Progenitor cell of endocrine pancreas (in vitro differentiated cells): ENCODE results near the gene MYL11. TPM values are rescaled to one million over a fixed set of nuclear protein-coding genes. Genes with fewer than 3 reads are reported as not detected.

Experiments
- DNase-seq: peaks from one replicate; pipeline ENCODE4 v3.0.0; 2021; ENCODE audit warnings: low spot score; ENCODE audit not compliant: unreplicated experiment
- H3K27ac Mint-ChIP-seq: 2 replicates; pipeline ENCODE4 v1.8.0; 2021; ENCODE audit warnings: mild to moderate bottlenecking, moderate library complexity, mixed read lengths
- H3K27me3 Mint-ChIP-seq: 2 replicates; pipeline ENCODE4 v1.8.0; 2021; ENCODE audit warnings: mixed read lengths
- H3K36me3 Mint-ChIP-seq: 2 replicates; pipeline ENCODE4 v1.8.0; 2022; ENCODE audit warnings: mixed read lengths; ENCODE audit not compliant: insufficient read depth
- H3K4me1 Mint-ChIP-seq: 2 replicates; pipeline ENCODE4 v1.8.0; 2021; ENCODE audit warnings: low read depth, mixed read lengths
- H3K4me3 Mint-ChIP-seq: 2 replicates; pipeline ENCODE4 v1.8.0; 2021; ENCODE audit warnings: low read depth, mild to moderate bottlenecking, moderate library complexity, mixed read lengths
- H3K9me3 Mint-ChIP-seq: 2 replicates; pipeline ENCODE4 v1.8.0; 2021; ENCODE audit warnings: low read depth, mixed read lengths
- total RNA-seq: library from RNA; stranded (reverse); gene quantifications from 2 replicates; pipeline ENCODE4 v1.2.1, GENCODE V29; 2021
- TF ChIP-seq, protein P1 (sequence below): fragments of 200-600 bp; sonication (generic); IDR thresholded peaks from one replicate; pipeline ENCODE4 v1.5.0; 2021; ENCODE audit warnings: antibody characterized with exemption, mild to moderate bottlenecking; ENCODE audit not compliant: unreplicated experiment

The MYL11 gene
- total RNA-seq, 1 donor from 2014 or later = 2.6 TPM

DNA sequence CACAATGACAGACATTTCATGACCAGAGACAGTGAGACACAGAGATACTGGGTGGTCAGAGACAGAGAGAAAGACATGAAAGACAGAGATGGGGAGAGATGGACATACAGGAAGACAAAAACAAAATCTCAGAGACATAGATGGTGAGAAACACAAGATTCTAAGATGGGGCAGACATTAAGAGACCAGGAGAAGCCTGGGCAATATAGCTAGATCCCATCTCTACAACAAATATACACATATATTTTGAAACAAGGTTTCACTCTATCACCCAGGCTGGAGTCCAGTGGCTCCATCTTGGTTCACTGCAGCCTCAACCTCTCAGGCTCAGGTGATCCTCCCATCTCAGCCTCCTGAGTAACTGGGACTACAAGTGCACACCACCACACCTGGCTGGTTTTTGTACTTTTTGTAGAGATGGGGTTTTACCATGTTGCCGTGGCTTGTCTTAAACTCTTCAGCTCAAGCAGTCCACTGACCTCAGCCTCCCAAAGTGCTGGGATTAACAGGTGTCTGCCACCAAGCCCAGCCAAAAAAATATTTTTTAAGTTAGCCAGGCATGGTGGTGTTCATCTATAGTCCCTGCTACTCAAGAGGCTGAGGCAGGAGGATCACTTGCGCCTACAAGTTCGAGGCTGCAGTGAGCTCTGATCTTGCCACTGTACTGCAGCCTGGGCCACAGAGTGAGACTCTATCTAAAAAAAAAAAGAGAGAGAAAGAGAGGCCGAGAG lies 5.6 kb downstream of the MYL11 start:
- Mint-ChIP-seq H3K4me3 (peak overlapping the region; percentile 93), H3K27ac (peak overlapping the region; percentile 99), H3K27me3 (no peaks in the 10 kb centered on the region), H3K4me1 (peaks cover 11% of the 10 kb centered on the region), H3K36me3 (peaks cover 2% of the 10 kb centered on the region), H3K9me3 (no peaks in the 10 kb centered on the region)
- TF ChIP-seq, protein P1, sequence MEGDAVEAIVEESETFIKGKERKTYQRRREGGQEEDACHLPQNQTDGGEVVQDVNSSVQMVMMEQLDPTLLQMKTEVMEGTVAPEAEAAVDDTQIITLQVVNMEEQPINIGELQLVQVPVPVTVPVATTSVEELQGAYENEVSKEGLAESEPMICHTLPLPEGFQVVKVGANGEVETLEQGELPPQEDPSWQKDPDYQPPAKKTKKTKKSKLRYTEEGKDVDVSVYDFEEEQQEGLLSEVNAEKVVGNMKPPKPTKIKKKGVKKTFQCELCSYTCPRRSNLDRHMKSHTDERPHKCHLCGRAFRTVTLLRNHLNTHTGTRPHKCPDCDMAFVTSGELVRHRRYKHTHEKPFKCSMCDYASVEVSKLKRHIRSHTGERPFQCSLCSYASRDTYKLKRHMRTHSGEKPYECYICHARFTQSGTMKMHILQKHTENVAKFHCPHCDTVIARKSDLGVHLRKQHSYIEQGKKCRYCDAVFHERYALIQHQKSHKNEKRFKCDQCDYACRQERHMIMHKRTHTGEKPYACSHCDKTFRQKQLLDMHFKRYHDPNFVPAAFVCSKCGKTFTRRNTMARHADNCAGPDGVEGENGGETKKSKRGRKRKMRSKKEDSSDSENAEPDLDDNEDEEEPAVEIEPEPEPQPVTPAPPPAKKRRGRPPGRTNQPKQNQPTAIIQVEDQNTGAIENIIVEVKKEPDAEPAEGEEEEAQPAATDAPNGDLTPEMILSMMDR = no peak
- DNase-seq = no peak

DNA sequence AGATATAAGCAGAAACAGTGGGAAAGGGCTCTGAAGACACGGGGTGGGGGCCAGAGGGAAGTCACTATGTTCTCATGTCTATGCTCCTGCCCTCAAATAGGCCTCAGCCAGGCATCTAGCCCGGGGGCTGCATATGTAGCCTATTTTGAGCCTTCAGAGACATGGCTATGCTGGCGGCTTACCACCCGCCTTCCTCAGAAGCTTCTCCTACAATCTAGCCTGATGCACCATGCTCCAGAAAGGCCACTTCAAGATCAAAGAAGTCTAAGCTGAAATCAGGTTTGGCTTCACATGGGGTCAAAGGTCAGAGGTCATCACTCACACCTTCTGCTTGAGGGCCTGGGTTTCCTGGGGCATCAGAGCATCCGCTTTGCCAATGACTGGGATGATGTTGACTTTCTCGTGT lies 6.2 kb downstream of the MYL11 start:
- no peak overlapping the region for H3K27ac Mint-ChIP-seq
- H3K9me3 Mint-ChIP-seq = no peaks in the 10 kb centered on the region
- no peak for DNase-seq
- H3K36me3 Mint-ChIP-seq = peaks cover 2% of the 10 kb centered on the region
- H3K27me3 Mint-ChIP-seq = no peaks in the 10 kb centered on the region
- TF ChIP-seq, protein P1 = no peak
- H3K4me1 Mint-ChIP-seq = peaks cover 11% of the 10 kb centered on the region
- no peak overlapping the region for H3K4me3 Mint-ChIP-seq

DNA sequence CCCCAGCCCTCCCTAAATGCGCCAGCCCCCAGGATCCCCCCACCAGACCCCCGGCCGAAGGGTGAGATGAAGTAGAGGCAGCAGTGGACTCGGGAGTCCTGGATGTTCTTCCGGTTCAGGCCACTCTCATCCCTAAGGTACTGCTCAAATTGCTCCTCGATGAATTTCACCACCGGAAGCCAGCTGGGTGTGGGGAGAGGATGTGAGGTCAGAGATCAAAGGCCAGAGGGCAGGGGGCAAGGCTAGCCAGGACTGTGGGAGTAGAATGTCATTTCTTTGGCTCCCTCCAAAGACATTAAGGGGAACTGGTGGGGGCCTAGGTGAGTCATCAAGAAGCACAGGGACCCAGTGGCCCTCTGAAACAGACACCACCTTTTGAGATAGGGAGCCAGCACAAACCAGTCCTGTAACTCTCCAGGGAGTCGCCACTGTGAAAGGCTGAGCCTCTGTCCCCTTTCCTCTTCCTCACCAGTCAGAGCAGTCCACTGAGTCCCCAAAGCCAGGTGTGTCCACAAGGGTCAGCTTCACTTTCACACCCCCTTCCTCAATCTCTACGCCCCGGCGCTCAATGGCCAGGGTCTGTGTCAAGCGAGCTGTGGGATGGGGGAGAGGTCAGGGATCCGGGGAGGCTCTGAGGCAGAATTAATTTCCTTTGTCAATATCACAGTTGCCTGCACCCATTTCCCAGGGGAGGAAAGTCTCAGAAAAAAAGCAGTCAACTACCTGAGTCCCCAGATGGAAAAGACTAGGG lies 6.9 kb downstream of the MYL11 start:
- Mint-ChIP-seq H3K27ac (peak overlapping the region; percentile 59), H3K9me3 (no peaks in the 10 kb centered on the region), H3K27me3 (no peaks in the 10 kb centered on the region), H3K4me3 (no peak overlapping the region), H3K4me1 (peaks cover 11% of the 10 kb centered on the region), H3K36me3 (peaks cover 2% of the 10 kb centered on the region)
- no peak for DNase-seq
- TF ChIP-seq, protein P1 = no peak

DNA sequence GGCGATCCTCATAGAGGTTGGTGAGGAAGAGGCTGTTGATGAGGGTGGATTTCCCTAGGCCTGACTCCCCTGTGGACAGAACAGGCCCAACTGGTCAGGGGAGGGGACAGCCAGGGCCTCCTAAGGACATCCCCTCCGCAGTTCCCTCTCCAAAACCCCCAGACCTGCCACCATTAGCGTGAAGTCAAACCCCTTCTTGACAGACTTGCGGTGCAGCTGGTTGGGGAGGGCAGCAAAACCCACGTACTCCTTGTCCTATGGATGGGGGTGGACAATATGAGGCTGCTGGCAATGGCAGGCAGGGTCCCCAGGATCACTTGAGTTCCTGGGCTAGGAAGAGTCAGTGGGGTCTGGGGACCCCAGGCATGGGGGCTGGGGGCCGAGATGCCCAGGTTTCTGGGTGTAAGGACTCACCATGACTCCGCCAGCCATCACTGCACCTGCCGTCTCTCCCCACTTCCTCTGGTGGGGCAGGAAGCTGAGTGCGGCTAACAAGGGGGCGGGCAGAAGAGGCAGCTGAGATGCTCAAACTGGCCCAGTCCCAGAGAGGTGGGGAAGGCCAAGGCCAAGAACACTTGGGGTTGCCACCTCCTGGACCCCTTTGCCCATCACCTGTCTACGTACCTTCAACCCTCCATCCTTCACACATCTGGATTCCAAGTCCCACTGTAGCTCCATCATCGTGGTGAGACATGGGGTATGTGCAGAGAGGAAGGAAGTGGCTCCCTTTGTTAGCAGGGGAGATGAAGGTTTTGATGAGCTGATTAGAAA lies 7.7 kb downstream of the MYL11 start, which contains the start of gene SEPTIN1:
TSS of gene SEPTIN1 (minus strand) at position 451 of the 771 bp plus-strand sequence. CDS start at position 432, 19 bp downstream.
- Mint-ChIP-seq H3K27ac (peak within 1 kb of the TSS; percentile 59), H3K4me3 (no peak within 1 kb of the TSS), H3K4me1 (peaks cover 7% of the 10 kb centered on the region), H3K27me3 (no peaks in the 10 kb centered on the region), H3K36me3 (peaks cover 2% of the 10 kb centered on the region), H3K9me3 (no peaks in the 10 kb centered on the region)
- no peak for DNase-seq
- TF ChIP-seq, protein P1 = no peak

GRCh38 chr16:30383521-30383920 lies 8.9 kb downstream of the MYL11 start:
- Mint-ChIP-seq H3K4me1 (peaks cover 6% of the 10 kb centered on the region), H3K4me3 (no peak overlapping the region), H3K27ac (no peak overlapping the region)

More at GRCh38 chr16:30383521-30383920, 8.9 kb downstream of the MYL11 start:
- peaks cover 2% of the 10 kb centered on the region for H3K36me3 Mint-ChIP-seq
- H3K9me3 Mint-ChIP-seq = no peaks in the 10 kb centered on the region
- no peak for DNase-seq
- TF ChIP-seq, protein P1 = no peak
- H3K27me3 Mint-ChIP-seq = no peaks in the 10 kb centered on the region
